ENCODE data around the gene ABI3. TPM values are rescaled to one million over a fixed set of nuclear protein-coding genes. Genes with fewer than 3 reads are reported as not detected.
"Not testable (repeated sequence)": the region's sequence is repeated elsewhere in the genome, so short reads cannot be mapped to it uniquely, and the experiment has no call there.

ABI3 gene
- 1 to 10 TPM; 3.0 to 9.0 TPM for total RNA-seq

- TF ChIP-seq POLR2AphosphoS5 (IDR thresholded peaks at IDR 0.05) = no peak
- no peak for TF ChIP-seq POLR2A (IDR thresholded peaks at IDR 0.05)
- no peak for TF ChIP-seq CTCF (IDR thresholded peaks at IDR 0.05)
- Histone ChIP-seq H3K36me3 (no peaks in the 10 kb centered on the region), H3K27me3 (replicated peaks; ENCODE audit: insufficient read depth) (peaks cover 2% of the 10 kb centered on the region), H3K4me3 (peak within 1 kb of the TSS; percentile 4 to 14), H3K4me1 (replicated peaks) (no peaks in the 10 kb centered on the region), H3K27ac (peak within 1 kb of the TSS; percentile 4 to 26), H3K9me3 (no peaks in the 10 kb centered on the region)
- 33% methylated on average over 22 of the region's 22 CpGs for WGBS
- DNase-seq (ENCODE audit: low spot score) = no peak
- intact Hi-C loops (cut with DNase I) = no loop called here
These were observed at the start of gene ABI3, which contains the start of gene GNGT2 for GRCh38 chr17:49210158-49211029. Gene ABI3, plus strand, starts transcription at chr17:49210707. Its CDS starts 18 bp downstream, at chr17:49210725. Gene GNGT2, minus strand, starts transcription at chr17:49210574. Its CDS starts 3,152 bp downstream, at chr17:49207422.

GRCh38 chr17:49162866-49163265, 47.6 kb upstream of the ABI3 start:
- TF ChIP-seq POLR2A (IDR thresholded peaks at IDR 0.05) (no peak), POLR2AphosphoS5 (IDR thresholded peaks at IDR 0.05) (no peak), CTCF (IDR thresholded peaks at IDR 0.05) (no peak)
- WGBS = 67% methylated on average over 4 of the region's 4 CpGs
- intact Hi-C loops (cut with DNase I) = no loop called here
- H3K9me3 ChIP-seq = no peaks in the 10 kb centered on the region
- H3K36me3 ChIP-seq = no peaks in the 10 kb centered on the region
- no peak overlapping the region for H3K4me3 ChIP-seq
- peaks cover 6% of the 10 kb centered on the region for H3K27me3 ChIP-seq (replicated peaks; ENCODE audit: insufficient read depth)
- no peak overlapping the region for H3K27ac ChIP-seq
- H3K4me1 ChIP-seq (replicated peaks) = no peaks in the 10 kb centered on the region
- DNase-seq (ENCODE audit: low spot score) = no peak

- no peak overlapping the region for H3K4me3 ChIP-seq
- no peak for DNase-seq (ENCODE audit: low spot score)
- H3K4me1 ChIP-seq (replicated peaks) = no peaks in the 10 kb centered on the region
- no peaks in the 10 kb centered on the region for H3K27me3 ChIP-seq (replicated peaks; ENCODE audit: insufficient read depth)
- 90% methylated on average over 2 of the region's 2 CpGs for WGBS
- no peaks in the 10 kb centered on the region for H3K9me3 ChIP-seq
- H3K27ac ChIP-seq = no peak overlapping the region
- no peak for TF ChIP-seq POLR2A (IDR thresholded peaks at IDR 0.05)
- TF ChIP-seq CTCF (IDR thresholded peaks at IDR 0.05) = no peak
- TF ChIP-seq POLR2AphosphoS5 (IDR thresholded peaks at IDR 0.05) = no peak
- no peaks in the 10 kb centered on the region for H3K36me3 ChIP-seq
- intact Hi-C loops (cut with DNase I) = no loop called here
These were observed 45.4 kb upstream of the ABI3 start for GRCh38 chr17:49165143-49165542.

- intact Hi-C loops (cut with DNase I) = no loop called here
- H3K9me3 ChIP-seq = no peaks in the 10 kb centered on the region
- no peaks in the 10 kb centered on the region for H3K36me3 ChIP-seq
- H3K4me1 ChIP-seq (replicated peaks) = no peaks in the 10 kb centered on the region
- no peak for TF ChIP-seq CTCF (IDR thresholded peaks at IDR 0.05)
- TF ChIP-seq POLR2AphosphoS5 (IDR thresholded peaks at IDR 0.05) = no peak
- no peak for TF ChIP-seq POLR2A (IDR thresholded peaks at IDR 0.05)
- DNase-seq (ENCODE audit: low spot score) = no peak
- H3K4me3 ChIP-seq = no peak overlapping the region
- WGBS = 63% methylated on average over 9 of the region's 9 CpGs
- H3K27ac ChIP-seq = no peak overlapping the region
- no peaks in the 10 kb centered on the region for H3K27me3 ChIP-seq (replicated peaks; ENCODE audit: insufficient read depth)
These were observed 41.8 kb upstream of the ABI3 start for GRCh38 chr17:49168706-49169105.

- no peaks in the 10 kb centered on the region for H3K4me1 ChIP-seq (replicated peaks)
- no peaks in the 10 kb centered on the region for H3K27me3 ChIP-seq (replicated peaks; ENCODE audit: insufficient read depth)
- H3K4me3 ChIP-seq = no peak overlapping the region
- H3K27ac ChIP-seq = no peak overlapping the region
- no peaks in the 10 kb centered on the region for H3K36me3 ChIP-seq
- no peaks in the 10 kb centered on the region for H3K9me3 ChIP-seq
- 88% methylated on average over 2 of the region's 2 CpGs for WGBS
- intact Hi-C loops (cut with DNase I) = no loop called here
- no peak for TF ChIP-seq POLR2A (IDR thresholded peaks at IDR 0.05)
- TF ChIP-seq POLR2AphosphoS5 (IDR thresholded peaks at IDR 0.05) = no peak
- DNase-seq (ENCODE audit: low spot score) = no peak
These were observed 40.3 kb upstream of the ABI3 start for GRCh38 chr17:49170216-49170615.

- H3K27me3 ChIP-seq (replicated peaks; ENCODE audit: insufficient read depth); H3K4me1 ChIP-seq (replicated peaks); H3K4me3 ChIP-seq; intact Hi-C loops (cut with DNase I); H3K9me3 ChIP-seq; H3K36me3 ChIP-seq; DNase-seq (ENCODE audit: low spot score); H3K27ac ChIP-seq: not testable (repeated sequence)
- WGBS = 67% methylated on average over 3 of the region's 3 CpGs
These were observed 39.8 kb upstream of the ABI3 start for GRCh38 chr17:49170711-49171110.

- H3K27ac ChIP-seq; H3K9me3 ChIP-seq; intact Hi-C loops (cut with DNase I); H3K4me3 ChIP-seq; H3K4me1 ChIP-seq (replicated peaks); H3K27me3 ChIP-seq (replicated peaks; ENCODE audit: insufficient read depth); H3K36me3 ChIP-seq; DNase-seq (ENCODE audit: low spot score): not testable (repeated sequence)
- WGBS = 93% methylated on average over 11 of the region's 11 CpGs
These were observed 34.5 kb upstream of the ABI3 start for GRCh38 chr17:49175978-49176377.
